ENCODE data around the gene ABCE1.

- TF ChIP-seq CTCF (conservative IDR thresholded peaks at IDR 0.05; ENCODE audit: low read depth in 2 of 2) = no peak
- TF ChIP-seq STAT1 (IDR thresholded peaks at IDR 0.05; ENCODE audit: unreplicated experiment) = no peak
- no peak for TF ChIP-seq REST (IDR thresholded peaks at IDR 0.05; ENCODE audit: unreplicated experiment)
- no peak for TF ChIP-seq JUNB (IDR thresholded peaks at IDR 0.05; ENCODE audit: unreplicated experiment)
- TF ChIP-seq EZH2 (IDR thresholded peaks at IDR 0.05; ENCODE audit: low read depth, unreplicated experiment) = no peak
- TF ChIP-seq CREB1 (CRISPR knock-in tag; IDR thresholded peaks at IDR 0.05; ENCODE audit: low read depth) = no peak
- no peak for TF ChIP-seq EZH2phosphoT487 (IDR thresholded peaks at IDR 0.05; ENCODE audit: unreplicated experiment)
- TF ChIP-seq POLR2AphosphoS5 (IDR thresholded peaks at IDR 0.05; ENCODE audit: low read depth) = no peak
- no peak for TF ChIP-seq ETS1 (IDR thresholded peaks at IDR 0.05)
- TF ChIP-seq ZNF114 (CRISPR knock-in tag; IDR thresholded peaks at IDR 0.05) = no peak
- no peak for TF ChIP-seq ZNF462 (CRISPR knock-in tag; IDR thresholded peaks at IDR 0.05)
- TF ChIP-seq NANOG (IDR thresholded peaks at IDR 0.05; ENCODE audit: borderline replicate concordance) = no peak
- no peak for TF ChIP-seq ZNF331 (CRISPR knock-in tag; IDR thresholded peaks at IDR 0.05; ENCODE audit: low read depth)
Measured at GRCh38 chr4:145178740-145179280, 80.7 kb downstream of the ABCE1 start.
